SK-N-SH (cell line): ENCODE results near the gene DOCK6.

Experiments used
- CTCF ChIP-seq: fragments of 200-600 bp; sonication (generic); IDR thresholded peaks from 2 replicates; pipeline ENCODE4 v1.6.1; 2017; ENCODE audit warnings: antibody characterized with exemption, mild to moderate bottlenecking, moderate library complexity
- FOXJ3 ChIP-seq: sonication (generic); formaldehyde crosslinking; IDR thresholded peaks from 2 replicates; pipeline ENCODE4 v1.5.1; 2020; ENCODE audit warnings: mild to moderate bottlenecking, missing genetic modification reagents
- NRF1 ChIP-seq: IDR thresholded peaks from 2 replicates; pipeline ENCODE4 v1.6.1; 2012; ENCODE audit warnings: low read depth, mild to moderate bottlenecking, low read length
- POLR2AphosphoS5 ChIP-seq: IDR thresholded peaks from 2 replicates; pipeline ENCODE4 v1.6.1; 2012; ENCODE audit warnings: low read depth, low read length

- TF ChIP-seq CTCF (no peak), NRF1 (no peak), POLR2AphosphoS5 (no peak), FOXJ3 (CRISPR knock-in tag) (no peak)
These were observed 61.4 kb downstream of the DOCK6 start for GRCh38 chr19:11200931-11201330.
